HTERT RPE-1 (cell line): ENCODE results near the gene IBTK.
"Not testable (repeated sequence)": the region's sequence is repeated elsewhere in the genome, so short reads cannot be mapped to it uniquely, and the experiment has no call there.

Source experiments
- in situ Hi-C: fragments of 300-500 bp; cut with MboI; formaldehyde crosslinking; loops from 4 replicates; pipeline ENCODE4 v1.14.3; 2020; ENCODE audit warnings: low sequenced_read_pairs

Gene IBTK, protein sequence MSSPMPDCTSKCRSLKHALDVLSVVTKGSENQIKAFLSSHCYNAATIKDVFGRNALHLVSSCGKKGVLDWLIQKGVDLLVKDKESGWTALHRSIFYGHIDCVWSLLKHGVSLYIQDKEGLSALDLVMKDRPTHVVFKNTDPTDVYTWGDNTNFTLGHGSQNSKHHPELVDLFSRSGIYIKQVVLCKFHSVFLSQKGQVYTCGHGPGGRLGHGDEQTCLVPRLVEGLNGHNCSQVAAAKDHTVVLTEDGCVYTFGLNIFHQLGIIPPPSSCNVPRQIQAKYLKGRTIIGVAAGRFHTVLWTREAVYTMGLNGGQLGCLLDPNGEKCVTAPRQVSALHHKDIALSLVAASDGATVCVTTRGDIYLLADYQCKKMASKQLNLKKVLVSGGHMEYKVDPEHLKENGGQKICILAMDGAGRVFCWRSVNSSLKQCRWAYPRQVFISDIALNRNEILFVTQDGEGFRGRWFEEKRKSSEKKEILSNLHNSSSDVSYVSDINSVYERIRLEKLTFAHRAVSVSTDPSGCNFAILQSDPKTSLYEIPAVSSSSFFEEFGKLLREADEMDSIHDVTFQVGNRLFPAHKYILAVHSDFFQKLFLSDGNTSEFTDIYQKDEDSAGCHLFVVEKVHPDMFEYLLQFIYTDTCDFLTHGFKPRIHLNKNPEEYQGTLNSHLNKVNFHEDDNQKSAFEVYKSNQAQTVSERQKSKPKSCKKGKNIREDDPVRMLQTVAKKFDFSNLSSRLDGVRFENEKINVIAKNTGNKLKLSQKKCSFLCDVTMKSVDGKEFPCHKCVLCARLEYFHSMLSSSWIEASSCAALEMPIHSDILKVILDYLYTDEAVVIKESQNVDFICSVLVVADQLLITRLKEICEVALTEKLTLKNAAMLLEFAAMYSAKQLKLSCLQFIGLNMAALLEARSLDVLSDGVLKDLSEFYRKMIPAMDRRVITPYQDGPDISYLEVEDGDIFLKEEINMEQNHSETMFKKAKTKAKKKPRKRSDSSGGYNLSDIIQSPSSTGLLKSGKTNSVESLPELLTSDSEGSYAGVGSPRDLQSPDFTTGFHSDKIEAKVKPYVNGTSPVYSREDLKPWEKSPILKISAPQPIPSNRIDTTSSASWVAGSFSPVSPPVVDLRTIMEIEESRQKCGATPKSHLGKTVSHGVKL (N-terminal part only)

DNA sequence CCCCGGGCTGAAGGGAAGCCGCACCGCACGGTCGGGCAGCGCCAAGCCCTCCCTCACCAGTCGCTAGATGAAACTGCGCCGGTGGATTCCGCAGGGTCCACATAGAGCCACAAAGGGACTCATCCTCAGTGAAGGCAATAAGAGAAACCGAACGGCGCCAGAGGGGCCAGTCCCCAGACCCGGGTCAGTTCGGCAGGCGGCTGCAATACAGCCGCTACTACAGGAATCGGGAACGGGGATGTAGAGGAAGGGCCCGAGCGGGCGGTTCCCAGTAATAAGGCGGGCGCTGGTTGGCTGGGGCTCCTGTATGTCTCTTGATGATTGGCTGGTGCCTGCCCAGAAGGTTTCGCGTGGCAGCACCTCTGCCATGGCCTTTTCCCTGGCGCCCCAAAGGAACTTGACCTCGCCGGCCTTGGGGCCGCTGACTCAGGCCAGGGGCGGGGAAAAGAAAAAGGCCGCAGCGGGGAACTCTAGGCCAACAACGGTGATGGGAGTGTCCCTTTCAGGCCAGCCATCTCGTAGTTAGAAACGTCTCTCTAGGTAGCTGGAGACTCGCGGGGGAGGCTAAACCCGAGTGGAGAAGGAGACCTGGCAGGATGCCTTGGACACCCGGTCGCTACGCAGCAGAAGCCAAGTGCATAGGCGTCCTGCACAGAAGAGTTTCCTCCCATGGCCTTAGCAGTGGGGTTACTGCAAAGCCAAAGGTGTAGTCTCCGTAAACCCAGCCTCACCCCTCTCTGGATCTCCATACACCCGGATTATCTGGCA, at the start of gene IBTK:
Gene IBTK (minus strand): TSS at position 240 of the 768 bp plus-strand sequence. CDS start 7,258 bp downstream, outside the sequence.
- in situ Hi-C loops: no loop called here

- in situ Hi-C loops: no loop called here
Observed at GRCh38 chr6:82283771-82284410, 36.3 kb upstream of the IBTK start.

DNA sequence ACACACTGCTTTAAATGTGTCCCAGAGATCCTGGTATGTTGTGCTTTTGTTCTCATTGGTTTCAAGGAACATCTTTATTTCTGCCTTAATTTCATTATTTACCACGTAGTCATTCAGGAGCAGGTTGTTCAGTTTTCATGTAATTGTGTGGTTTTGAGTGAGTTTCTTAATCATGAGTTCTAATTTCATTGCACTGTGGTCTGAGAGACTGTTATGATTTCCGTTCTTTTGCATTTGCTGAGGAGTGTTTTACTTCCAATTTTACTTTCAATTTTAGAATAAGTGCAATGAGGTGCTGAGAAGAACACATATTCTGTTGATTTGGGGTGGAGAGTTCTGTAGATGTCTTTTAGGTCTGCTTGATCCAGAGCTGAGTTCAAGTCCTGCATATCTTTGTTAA, 34.0 kb upstream of the IBTK start:
- in situ Hi-C loops: not testable (repeated sequence)

DNA sequence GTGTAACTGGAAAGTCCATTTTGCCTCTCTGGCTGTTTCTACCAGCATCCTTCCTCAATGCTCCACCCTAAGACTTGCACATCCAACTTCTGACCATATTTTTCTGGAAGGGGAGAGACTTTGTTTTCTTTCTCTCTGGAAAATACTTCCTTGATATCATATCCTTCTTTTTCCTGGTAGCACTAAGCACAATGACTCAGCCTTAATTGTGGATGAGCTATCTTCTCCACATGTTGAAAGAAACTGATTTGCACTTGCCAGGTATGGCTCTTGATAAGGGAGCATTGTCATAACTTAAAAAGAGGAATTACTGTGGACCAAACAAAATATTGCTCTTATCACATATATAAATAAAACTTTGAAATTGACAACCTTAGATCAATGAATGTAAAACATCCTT, 30.1 kb upstream of the IBTK start:
- in situ Hi-C loops: no loop called here

DNA sequence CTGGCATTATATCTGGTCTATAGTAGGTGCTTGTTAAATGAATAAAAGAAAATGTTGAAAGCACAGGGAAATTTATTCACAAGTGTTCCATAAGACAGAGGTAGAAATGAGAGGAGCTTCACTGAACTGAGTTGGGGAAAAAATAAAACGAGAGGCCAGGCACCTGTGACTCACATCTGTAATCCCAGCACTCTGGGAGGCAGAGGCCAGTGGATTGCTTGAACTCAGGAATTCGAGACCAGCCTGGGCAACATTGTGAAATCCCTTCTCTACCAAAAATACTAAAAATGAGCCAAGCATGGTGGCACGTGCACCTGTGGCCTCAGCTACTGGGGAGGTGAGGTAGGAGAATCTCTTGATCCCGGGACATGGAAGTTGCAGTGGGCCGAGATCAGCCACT, 28.1 kb upstream of the IBTK start:
- in situ Hi-C loops: no loop called here

GRCh38 chr6:82273295-82273694, 25.8 kb upstream of the IBTK start:
- in situ Hi-C loops: no loop called here

- in situ Hi-C loops: no loop called here
Observed at GRCh38 chr6:82270881-82271635, 23.5 kb upstream of the IBTK start.

DNA sequence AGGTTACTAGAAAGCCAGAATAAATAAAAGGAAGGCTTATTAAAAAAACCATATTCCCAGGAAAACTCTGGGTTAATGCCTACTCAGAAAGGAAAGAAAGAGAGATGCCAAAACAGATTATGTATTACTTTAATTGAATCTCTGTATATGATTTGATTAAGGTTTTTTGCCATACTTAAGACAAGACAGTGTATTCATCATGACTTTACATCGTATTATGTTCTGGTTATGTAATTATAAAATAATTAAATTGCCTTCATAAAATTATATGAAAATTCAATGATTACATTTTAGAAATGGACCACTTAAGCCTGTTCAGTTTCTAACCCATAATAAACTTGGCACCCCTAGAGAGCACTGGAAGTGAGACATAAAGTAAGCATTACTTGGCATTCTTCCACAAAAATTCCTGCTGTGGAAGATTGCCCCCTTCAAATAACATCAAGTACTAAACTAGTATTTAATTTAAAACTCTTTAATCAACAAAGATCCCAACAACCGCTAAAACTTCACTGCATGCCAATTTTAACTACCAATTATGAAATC, 20.8 kb upstream of the IBTK start:
- in situ Hi-C loops: no loop called here

DNA sequence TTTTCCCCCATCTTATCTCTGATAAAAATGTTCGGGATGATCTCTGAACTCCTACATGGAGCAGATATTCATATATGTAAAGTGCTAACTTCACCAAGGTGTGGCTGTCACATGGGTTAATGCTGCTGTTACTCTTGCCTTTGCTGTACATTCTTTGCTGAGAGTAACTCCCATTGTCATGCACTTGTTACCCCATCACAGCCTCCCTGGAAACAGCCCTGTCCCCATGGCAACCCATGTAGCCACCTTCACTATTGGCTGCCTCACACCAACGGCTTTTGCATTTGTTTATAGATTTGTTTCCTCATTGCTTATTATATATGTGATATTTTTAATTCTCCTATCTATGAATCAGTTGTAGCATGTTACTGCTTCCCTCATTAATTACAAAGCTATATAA, 17.3 kb upstream of the IBTK start:
- in situ Hi-C loops: no loop called here

DNA sequence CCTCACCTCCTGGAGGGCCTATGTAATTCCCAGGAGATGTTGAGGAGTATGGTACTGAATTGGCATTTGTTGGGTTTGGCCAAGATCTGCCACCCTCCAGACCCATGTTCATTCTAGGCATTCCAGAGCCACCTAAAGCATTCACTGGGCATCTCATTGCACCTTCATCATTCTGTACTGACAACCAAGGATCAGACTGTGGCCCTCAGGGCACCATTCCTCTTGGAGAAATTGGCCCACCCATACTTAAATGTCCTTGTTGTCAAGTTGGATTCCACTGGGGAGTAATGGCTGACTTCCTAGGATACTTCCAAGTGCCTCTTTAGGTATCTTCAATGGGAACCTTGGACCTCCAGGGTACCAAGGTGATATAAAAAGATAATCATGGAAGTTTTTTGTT, 16.8 kb upstream of the IBTK start:
- in situ Hi-C loops: no loop called here

DNA sequence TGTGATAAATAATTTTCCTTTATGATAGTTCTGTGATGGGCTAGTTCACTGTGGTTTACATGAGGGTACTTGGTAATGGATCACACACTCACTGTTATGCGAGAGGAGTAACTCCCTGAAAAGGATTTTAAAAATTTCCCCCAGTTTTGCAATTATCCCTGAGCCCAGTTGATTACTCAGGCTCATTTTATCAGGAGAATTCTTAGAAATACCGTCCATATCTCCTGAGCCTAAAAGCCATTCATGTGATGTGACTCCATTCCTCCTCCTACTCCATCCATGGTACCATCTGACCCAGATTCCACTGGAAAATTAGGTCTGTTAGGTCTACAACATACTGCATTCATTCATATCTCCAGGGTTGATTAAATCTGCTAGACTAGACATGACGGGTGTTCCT, 16.4 kb upstream of the IBTK start:
- in situ Hi-C loops: no loop called here

DNA sequence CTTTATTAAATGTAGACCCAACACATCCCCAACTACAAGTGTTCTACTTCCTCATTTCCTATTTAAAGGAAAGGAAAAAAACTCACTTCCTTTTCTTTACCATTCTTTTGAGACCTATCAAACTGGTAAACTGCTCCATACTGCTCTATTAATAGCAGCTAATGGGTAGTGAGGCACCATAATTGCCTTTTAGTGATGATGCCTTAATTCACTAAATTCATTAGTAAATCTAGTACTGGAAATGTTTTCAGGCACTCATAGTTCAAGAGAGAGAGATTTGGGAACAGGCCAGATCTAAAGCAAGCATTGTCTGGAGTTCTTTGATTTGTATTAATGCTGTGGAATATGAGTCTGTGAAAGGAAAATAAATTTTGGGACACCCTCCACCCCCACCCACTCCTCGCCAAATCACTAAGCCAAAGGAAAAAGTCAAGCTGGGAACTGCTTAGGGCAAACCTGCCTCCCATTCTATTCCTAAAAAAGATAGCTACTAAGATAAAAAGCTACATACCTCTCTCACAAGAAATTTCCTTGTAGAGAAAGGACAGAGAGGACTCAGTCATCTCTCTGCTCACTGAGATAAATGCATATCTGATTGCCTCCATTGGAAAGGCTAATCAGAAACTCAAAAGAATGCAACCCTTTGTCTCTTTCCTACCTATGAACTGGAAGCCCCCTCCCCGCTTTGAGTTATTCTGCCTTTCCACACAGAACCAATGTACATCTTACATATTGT, 13.6 kb upstream of the IBTK start:
- in situ Hi-C loops: no loop called here

DNA sequence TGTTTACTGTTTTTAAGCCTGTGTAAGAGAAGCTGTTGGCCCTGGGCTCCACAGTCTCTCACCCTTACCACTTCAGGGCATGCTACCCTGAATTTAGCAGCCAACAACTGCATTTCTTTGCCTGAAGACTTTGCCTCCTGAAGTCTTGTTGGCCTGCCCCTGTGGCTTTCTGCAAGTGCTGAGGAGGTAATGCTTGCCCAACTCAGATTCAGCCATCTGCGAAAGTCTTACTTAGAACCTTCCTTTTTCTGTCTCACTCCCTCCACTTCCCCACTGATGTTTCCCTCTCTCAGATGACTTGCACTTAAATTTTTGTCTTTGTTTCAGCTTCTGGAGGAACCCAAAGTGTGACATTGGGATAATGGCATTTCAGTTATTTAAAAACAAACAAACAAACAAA, 11.8 kb upstream of the IBTK start:
- in situ Hi-C loops: no loop called here

DNA sequence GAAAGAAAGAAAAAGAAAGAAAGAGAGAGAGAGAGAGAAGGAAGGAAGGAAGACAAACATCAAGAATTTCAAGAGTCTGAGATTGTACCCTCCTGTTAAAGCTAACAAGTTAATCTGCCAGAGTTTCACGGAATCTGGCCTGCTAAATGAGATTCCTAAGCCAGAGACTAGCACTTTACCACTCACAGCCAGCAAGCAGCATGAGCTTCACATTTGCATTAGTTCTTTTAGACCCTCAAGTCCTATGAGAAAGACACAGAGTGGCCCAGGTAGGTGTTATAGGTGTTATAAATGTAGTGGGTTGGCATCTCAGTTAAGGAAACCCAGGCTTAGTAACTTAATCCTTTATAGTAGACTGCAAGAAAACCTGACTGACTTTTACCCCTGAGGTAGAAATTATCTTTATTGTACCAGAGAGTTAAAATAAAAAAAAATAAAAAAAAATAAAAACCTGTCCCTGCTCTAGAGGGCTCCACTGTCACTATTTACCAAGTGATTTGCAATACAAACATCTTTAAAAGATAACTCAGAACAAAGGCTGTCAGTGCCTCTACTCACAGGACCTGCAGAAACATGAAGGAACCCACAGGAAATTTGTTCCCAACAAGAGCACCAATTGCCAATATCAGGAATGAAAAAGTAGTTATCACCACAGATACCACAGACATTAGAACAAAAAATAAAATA, 9.7 kb upstream of the IBTK start:
- in situ Hi-C loops: no loop called here

DNA sequence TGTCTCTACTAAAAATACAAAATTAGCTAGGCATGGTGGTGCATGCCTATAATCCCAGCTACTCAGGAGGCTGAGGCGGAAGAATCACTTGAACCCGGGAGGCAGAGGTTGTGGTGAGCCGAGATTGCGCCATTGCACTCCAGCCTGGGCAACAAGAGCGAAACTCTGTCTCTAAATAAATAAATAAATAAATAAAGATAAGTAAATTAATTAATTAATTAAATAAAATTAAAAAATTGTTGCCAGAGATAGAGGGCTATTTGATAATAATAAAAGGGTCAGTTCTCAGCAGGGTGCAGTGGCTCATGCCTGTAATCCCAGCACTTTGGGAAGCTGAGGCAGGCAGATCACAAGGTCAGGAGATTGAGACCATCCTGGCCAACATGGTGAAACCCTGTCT, 7.2 kb upstream of the IBTK start:
- in situ Hi-C loops: not testable (repeated sequence)

DNA sequence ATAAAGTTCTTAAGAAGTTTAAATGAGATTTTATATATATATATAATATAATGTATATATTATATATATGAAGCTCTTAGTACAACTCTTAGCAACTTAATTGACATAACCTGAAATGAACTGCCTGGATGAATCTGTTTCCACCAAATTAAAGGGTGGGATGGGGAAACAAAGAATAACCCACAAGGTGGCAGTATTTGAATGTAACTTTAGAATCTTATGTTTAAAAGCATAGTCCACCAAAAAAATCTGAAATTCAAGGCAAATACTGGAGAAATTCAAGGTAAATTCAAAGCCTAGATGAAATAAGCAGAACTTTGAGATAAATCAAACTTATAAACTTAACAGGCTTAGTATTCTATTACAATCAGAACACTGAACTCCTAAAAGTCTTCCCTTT, 4.4 kb upstream of the IBTK start:
- in situ Hi-C loops: no loop called here

DNA sequence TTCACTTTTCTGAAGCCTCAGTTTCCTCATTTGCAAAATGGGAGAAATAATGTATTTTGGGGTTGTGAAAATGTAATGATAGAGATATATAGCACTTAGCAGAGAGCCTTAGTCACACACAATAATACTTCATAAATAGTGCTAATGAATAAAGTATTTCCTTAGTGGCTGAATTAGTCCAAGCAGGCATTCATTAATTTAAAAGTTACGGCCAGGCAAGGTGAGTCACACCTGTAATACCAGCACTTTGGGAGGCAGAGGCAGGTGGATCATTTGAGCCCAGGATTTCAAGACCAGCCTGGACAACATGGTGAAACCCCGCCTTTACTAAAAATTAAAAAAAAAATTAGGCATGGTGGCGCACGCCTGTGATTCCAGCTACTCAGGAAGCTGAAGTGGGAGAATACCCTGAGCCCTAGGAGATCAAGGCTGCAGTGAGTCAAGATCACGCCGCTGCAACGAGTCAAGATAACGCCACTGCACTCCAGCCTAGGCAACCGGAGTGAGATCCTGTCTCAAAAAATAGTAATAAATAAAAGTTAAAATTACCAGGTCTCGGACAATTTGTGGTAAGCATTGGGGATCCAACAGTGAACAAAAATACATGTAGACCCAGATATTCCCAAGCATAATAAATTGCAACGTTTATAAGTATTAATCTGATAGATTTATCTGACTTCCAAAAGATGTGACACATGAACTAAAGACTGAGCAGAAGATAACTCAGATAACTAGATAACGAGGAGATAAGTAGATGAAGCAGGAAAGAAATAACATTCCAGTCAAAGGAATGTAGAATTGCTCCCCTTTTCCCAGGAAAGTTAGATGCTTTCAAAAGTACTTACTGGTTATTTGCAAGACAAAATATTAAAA, 2.1 kb upstream of the IBTK start:
- in situ Hi-C loops: no loop called here
